ENCODE data around the gene COX4I2.
"Not testable (repeated sequence)": the region's sequence is repeated elsewhere in the genome, so short reads cannot be mapped to it uniquely, and the experiment has no call there.

COX4I2 gene

GRCh38 chr20:31654534-31654933 is 16.8 kb downstream of the COX4I2 start:
- no peak for DNase-seq (ENCODE audit: low read depth in 2 of 2)

GRCh38 chr20:31661625-31662371 is 24.1 kb downstream of the COX4I2 start:
- peak; percentile 40 to 58 for DNase-seq (ENCODE audit: low read depth in 2 of 2)

GRCh38 chr20:31662372-31662854 is 24.7 kb downstream of the COX4I2 start:
- DNase-seq (ENCODE audit: low read depth in 2 of 2): no peak

GRCh38 chr20:31663524-31663837 is 25.8 kb downstream of the COX4I2 start:
- no peak for DNase-seq (ENCODE audit: low read depth in 2 of 2)

- no peak for DNase-seq (ENCODE audit: low read depth in 2 of 2)
These were observed 26.4 kb downstream of the COX4I2 start for GRCh38 chr20:31663838-31664695.

GRCh38 chr20:31664696-31665354 is 27.1 kb downstream of the COX4I2 start:
- DNase-seq (ENCODE audit: low read depth in 2 of 2): no peak

- no peak for DNase-seq (ENCODE audit: low read depth in 2 of 2)
These were observed 28.0 kb downstream of the COX4I2 start for GRCh38 chr20:31665753-31666152.

GRCh38 chr20:31666258-31667042 is 28.7 kb downstream of the COX4I2 start:
- DNase-seq (ENCODE audit: low read depth in 2 of 2): no peak

- no peak for DNase-seq (ENCODE audit: low read depth in 2 of 2)
These were observed 29.9 kb downstream of the COX4I2 start for GRCh38 chr20:31667315-31668285.

GRCh38 chr20:31668944-31669343 is 31.2 kb downstream of the COX4I2 start:
- DNase-seq (ENCODE audit: low read depth in 2 of 2): not testable (repeated sequence)

- DNase-seq (ENCODE audit: low read depth in 2 of 2): no peak
These were observed 32.2 kb downstream of the COX4I2 start for GRCh38 chr20:31669876-31670275.

- DNase-seq (ENCODE audit: low read depth in 2 of 2): no peak
These were observed 32.9 kb downstream of the COX4I2 start for GRCh38 chr20:31670371-31671228.

GRCh38 chr20:31671324-31671723 is 33.6 kb downstream of the COX4I2 start:
- DNase-seq (ENCODE audit: low read depth in 2 of 2): no peak

- no peak for DNase-seq (ENCODE audit: low read depth in 2 of 2)
These were observed 35.7 kb downstream of the COX4I2 start for GRCh38 chr20:31673435-31673834.

GRCh38 chr20:31673943-31674463 is 36.3 kb downstream of the COX4I2 start:
- DNase-seq (ENCODE audit: low read depth in 2 of 2): no peak

GRCh38 chr20:31674895-31675827 is 37.4 kb downstream of the COX4I2 start:
- DNase-seq (ENCODE audit: low read depth in 2 of 2): peak; percentile 52 to 55

GRCh38 chr20:31675828-31676608 is 38.3 kb downstream of the COX4I2 start:
- peak; percentile 58 to 60 for DNase-seq (ENCODE audit: low read depth in 2 of 2)

Measured in stimulated activated CD8-positive, alpha-beta memory T cell treated with anti-CD3 and anti-CD28 coated beads, Interleukin-15, amount 100 ng/mL, for 48 hours (primary cell).